Endothelial cell of umbilical vein (primary cell): ENCODE results near the gene LEP. TPM values are rescaled to one million over a fixed set of nuclear protein-coding genes. Genes with fewer than 3 reads are reported as not detected.

ENCODE experiments used
- BruUV-seq: library from RNA; stranded (reverse); fragments of 400-500 nt; replicated peaks from 2 replicates; lab custom pipeline; 2021; lab: Mats Ljungman, UMichigan
- CTCF ChIA-PET: fragments of 300-600, 350-600 bp; sonication (Branson Sonifier 250); formaldehyde crosslinking; loops from one replicate; lab custom pipeline; 2021; ENCODE audit warnings: antibody characterized with exemption, inconsistent platforms; lab: Charles Lee
- POLR2A ChIA-PET: fragments of 300-600, 350-600 bp; sonication (Branson Sonifier 250); formaldehyde crosslinking; loops from one replicate; lab custom pipeline; 2021; ENCODE audit warnings: antibody characterized with exemption, inconsistent platforms; lab: Charles Lee
- DNase-seq: peaks from one replicate; pipeline ENCODE4 v3.0.0-alpha.2; 2011; ENCODE audit warnings: low read depth, low spot score
- FAIRE-seq: peaks from 2 replicates; lab custom pipeline; 2011; peaks lifted over from hg19 to GRCh38; lab: Jason Lieb, UNC
- H2AFZ ChIP-seq: 2 replicates; pipeline ENCODE4 v1.6.0; 2012; ENCODE audit warnings: low read depth, low read length, control low read depth, inconsistent platforms
- H3K27ac ChIP-seq: 2 replicates; pipeline ENCODE4 v1.5.1; 2011; ENCODE audit warnings: low read depth, mild to moderate bottlenecking, control low read depth, low read length, moderate library complexity; ENCODE audit not compliant: insufficient read depth
- H3K27me3 ChIP-seq, 2 experiments: 2 replicates each; pipeline versions ENCODE4 v1.6.0 to v1.6.1; 2011; ENCODE audit warnings: low read length in 2 of 2, mixed read lengths in 1 of 2; ENCODE audit not compliant: control insufficient read depth in 2 of 2, insufficient read depth in 2 of 2
- H3K36me3 ChIP-seq, 2 experiments: 2 replicates in 1 of 2; 3 replicates in 1 of 2; pipeline ENCODE4 v1.5.1; 2011; ENCODE audit warnings: low read length in 2 of 2, mild to moderate bottlenecking in 1 of 2, moderate library complexity in 1 of 2; ENCODE audit not compliant: control insufficient read depth in 2 of 2, insufficient read depth in 2 of 2; ENCODE audit errors: extremely low read depth in 1 of 2
- H3K4me1 ChIP-seq: 3 replicates; pipeline ENCODE4 v1.5.1; 2011; ENCODE audit warnings: mild to moderate bottlenecking, low read length; ENCODE audit not compliant: control insufficient read depth, insufficient read depth; ENCODE audit errors: extremely low read depth
- H3K4me2 ChIP-seq: 2 replicates; pipeline ENCODE4 v1.6.1; 2011; ENCODE audit warnings: low read length, control low read depth, mixed read lengths; ENCODE audit not compliant: insufficient read depth
- H3K4me3 ChIP-seq, 3 experiments: fragments of 200-600 bp in 1 of 3; sonication (generic), shearing (Covaris generic) in 1 of 3; replicated peaks in 1 of 3; 2 replicates each; pipeline ENCODE4 v1.5.1; 2011 to 2016; ENCODE audit warnings: control low read depth in 3 of 3, low read length in 3 of 3, mild to moderate bottlenecking in 2 of 3, inconsistent platforms in 1 of 3, low read depth in 1 of 3, moderate library complexity in 1 of 3; ENCODE audit not compliant: insufficient read depth in 1 of 3
- H3K79me2 ChIP-seq: 2 replicates; pipeline ENCODE4 v1.6.0; 2012; ENCODE audit warnings: low read length, inconsistent platforms; ENCODE audit not compliant: control insufficient read depth, insufficient read depth
- H3K9ac ChIP-seq: replicated peaks from 2 replicates; pipeline ENCODE3; 2011; ENCODE audit warnings: low read length, control low read depth; ENCODE audit not compliant: insufficient read depth; ENCODE audit errors: extremely low read depth
- H3K9me1 ChIP-seq: replicated peaks from 3 replicates; pipeline ENCODE4 v1.6.0; 2011; ENCODE audit warnings: mild to moderate bottlenecking, low read length; ENCODE audit not compliant: control insufficient read depth, insufficient read depth; ENCODE audit errors: extremely low read depth
- H3K9me3 ChIP-seq: replicated peaks from 2 replicates; pipeline ENCODE4 v1.5.1; 2012; ENCODE audit warnings: low read length, inconsistent platforms; ENCODE audit not compliant: control insufficient read depth, insufficient read depth
- H4K20me1 ChIP-seq: replicated peaks from 2 replicates; pipeline ENCODE3; 2011; ENCODE audit warnings: mild to moderate bottlenecking, low read length; ENCODE audit not compliant: control insufficient read depth, insufficient read depth; ENCODE audit errors: extremely low read depth
- EZH2 ChIP-seq: IDR thresholded peaks from 2 replicates; pipeline ENCODE4 v1.6.1; 2012; ENCODE audit warnings: borderline replicate concordance, low read depth, mild to moderate bottlenecking, moderate library complexity, low read length, inconsistent platforms; ENCODE audit not compliant: severe bottlenecking
- FOS ChIP-seq: IDR thresholded peaks from 2 replicates; pipeline ENCODE4 v1.6.1; 2011; ENCODE audit warnings: mild to moderate bottlenecking, low read length, moderate library complexity, borderline replicate concordance; ENCODE audit not compliant: insufficient read depth
- GATA2 ChIP-seq: IDR thresholded peaks from 2 replicates; pipeline ENCODE4 v1.7.0; 2011; ENCODE audit warnings: low read depth, mild to moderate bottlenecking, moderate library complexity, mixed read lengths, low read length; ENCODE audit not compliant: insufficient read length, insufficient read depth
- JUN ChIP-seq: IDR thresholded peaks from 2 replicates; pipeline ENCODE4 v1.6.1; 2011; ENCODE audit warnings: borderline replicate concordance, low read depth; ENCODE audit not compliant: insufficient read length, insufficient read depth
- MAX ChIP-seq: IDR thresholded peaks from 2 replicates; pipeline ENCODE4 v1.6.1; 2011; ENCODE audit not compliant: insufficient read depth, insufficient read length
- MYC ChIP-seq: IDR thresholded peaks from one replicate; pipeline ENCODE4 v1.6.1; 2011; ENCODE audit warnings: mild to moderate bottlenecking, low read depth, low read length
- POLR2A ChIP-seq: IDR thresholded peaks from 2 replicates; pipeline ENCODE4 v1.6.1; 2012; ENCODE audit warnings: low read depth, mild to moderate bottlenecking, control low read depth, low read length
- POLR2AphosphoS5 ChIP-seq: IDR thresholded peaks from 2 replicates; pipeline ENCODE4 v1.6.1; 2012; ENCODE audit warnings: low read depth, mild to moderate bottlenecking, control low read depth, low read length, moderate library complexity; ENCODE audit not compliant: insufficient read depth
- dilution Hi-C: fragments of 300-500 bp; cut with MboI; formaldehyde crosslinking; loops from one replicate; pipeline ENCODE4 v1.15.0; 2019; ENCODE audit warnings: low sequenced_read_pairs; ENCODE audit not compliant: extremely low pct_ligation_motif_present
- intact Hi-C: fragments of 100-400 bp; cut with micrococcal nuclease; formaldehyde crosslinking; loops from one replicate; pipeline ENCODE4 v1.10.0; 2022
- polyA plus RNA-seq, 4 experiments: library from polyadenylated mRNA; depleted of rRNA in 3 of 4; stranded (reverse) in 3 of 4; unstranded in 1 of 4; fragments of >200 nt; gene quantifications; 2 replicates each; pipeline versions ENCODE4 v1.2.1 to v1.2.3, GENCODE V29; 2011 to 2012; ENCODE audit warnings: missing spikeins in 1 of 4
- total RNA-seq: library from RNA; stranded (reverse); gene quantifications from 2 replicates; pipeline ENCODE4 v1.2.3, GENCODE V29; 2021
- TF ChIP-seq, protein P1 (sequence below), 2 donors: IDR thresholded peaks; 1 replicate in 1 of 2; 2 replicates in 1 of 2; pipeline ENCODE4 v1.5.1; 2011; ENCODE audit warnings: low read length in 2 of 2, mild to moderate bottlenecking in 2 of 2, moderate library complexity in 2 of 2, control low read depth in 1 of 2, inconsistent platforms in 1 of 2, low read depth in 1 of 2; ENCODE audit not compliant: insufficient read depth in 1 of 2; ENCODE audit errors: extremely low read depth in 1 of 2

Gene LEP
- total and polyA plus RNA-seq, 2 donors (not counting 3 experiments of a cell fraction or from before 2014, with no cell fraction given), result not detected

GRCh38 chr7:128259131-128260061 is 18.3 kb downstream of the LEP start:
- Histone ChIP-seq H3K27ac (no peak overlapping the region), H3K36me3 (no peaks in the 10 kb centered on the region), H4K20me1 (no peaks in the 10 kb centered on the region), H3K9me3 (no peaks in the 10 kb centered on the region), H3K4me3 (no peak overlapping the region), H3K4me2 (no peak overlapping the region), H3K27me3 (peaks cover 6 to 7% of the 10 kb centered on the region in 2 experiments), H3K9ac (no peak overlapping the region), H3K4me1 (no peaks in the 10 kb centered on the region), H3K9me1 (no peaks in the 10 kb centered on the region), H3K79me2 (no peaks in the 10 kb centered on the region), H2AFZ (no peak overlapping the region)
- ChIA-PET POLR2A (no interaction called here), CTCF (interaction anchor here (0.6 to 1.3 kb wide), 2 partner anchors 12 to 32 kb away, joined by 3 to 4 read pairs; no protein-coding TSS in a partner anchor)
- intact Hi-C loops, result no loop called here
- no TSS peak for BruUV-seq
- FAIRE-seq (no peak), DNase-seq (no peak)
- dilution Hi-C loops, result no loop called here
- TF ChIP-seq EZH2, result no peak

DNA sequence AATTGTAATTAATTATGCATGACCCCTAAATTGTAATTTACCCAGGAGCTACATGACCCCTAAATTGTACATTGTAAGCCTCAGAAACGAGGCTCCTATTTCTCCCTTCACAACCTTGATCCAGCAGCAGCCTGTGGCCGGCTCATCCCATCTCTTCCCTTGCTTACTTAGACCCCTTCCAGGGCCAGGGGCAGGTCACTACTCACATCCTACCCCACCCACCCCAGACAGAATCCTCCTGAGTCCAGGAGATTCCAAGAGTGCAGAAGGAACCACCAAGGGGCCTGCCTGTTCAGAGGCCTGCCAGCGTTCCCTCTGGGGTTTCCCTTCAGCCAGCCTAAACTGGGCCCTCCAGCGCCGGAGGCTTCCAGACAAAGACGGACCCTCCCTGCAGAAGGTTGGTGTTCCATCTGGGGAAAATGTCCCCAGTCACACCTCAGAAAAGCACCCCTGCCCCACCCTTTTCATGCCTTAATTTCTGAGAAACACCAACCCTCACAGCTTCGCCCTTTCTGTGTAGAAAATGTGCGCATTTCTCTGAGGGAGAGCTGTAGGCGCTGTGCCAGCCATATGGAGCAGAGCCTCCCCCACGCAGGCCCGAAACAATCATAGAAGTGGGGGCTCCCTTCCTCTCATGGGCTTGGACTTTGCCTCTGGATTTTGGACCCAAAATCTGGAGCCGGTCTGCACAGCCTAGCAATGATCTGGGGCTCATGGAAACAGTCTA is 19.2 kb downstream of the LEP start:
- CTCF ChIA-PET, result no interaction called here
- dilution Hi-C loops, result no loop called here
- POLR2A ChIA-PET, result no interaction called here

More for the DNA sequence above, 19.2 kb downstream of the LEP start:
- Histone ChIP-seq H3K9me3 (no peaks in the 10 kb centered on the region), H2AFZ (no peak overlapping the region), H3K27ac (no peak overlapping the region), H3K4me3 (no peak overlapping the region), H3K79me2 (no peaks in the 10 kb centered on the region), H3K4me2 (no peak overlapping the region), H4K20me1 (no peaks in the 10 kb centered on the region), H3K4me1 (no peaks in the 10 kb centered on the region), H3K9me1 (no peaks in the 10 kb centered on the region), H3K9ac (no peak overlapping the region), H3K36me3 (no peaks in the 10 kb centered on the region), H3K27me3 (peaks cover 7% of the 10 kb centered on the region in 2 experiments)
- no TSS peak for BruUV-seq
- TF ChIP-seq JUN (no peak), MYC (no peak), POLR2AphosphoS5 (no peak), EZH2 (no peak), FOS (no peak), MAX (no peak), POLR2A (no peak), GATA2 (no peak)
- TF ChIP-seq, protein P1, sequence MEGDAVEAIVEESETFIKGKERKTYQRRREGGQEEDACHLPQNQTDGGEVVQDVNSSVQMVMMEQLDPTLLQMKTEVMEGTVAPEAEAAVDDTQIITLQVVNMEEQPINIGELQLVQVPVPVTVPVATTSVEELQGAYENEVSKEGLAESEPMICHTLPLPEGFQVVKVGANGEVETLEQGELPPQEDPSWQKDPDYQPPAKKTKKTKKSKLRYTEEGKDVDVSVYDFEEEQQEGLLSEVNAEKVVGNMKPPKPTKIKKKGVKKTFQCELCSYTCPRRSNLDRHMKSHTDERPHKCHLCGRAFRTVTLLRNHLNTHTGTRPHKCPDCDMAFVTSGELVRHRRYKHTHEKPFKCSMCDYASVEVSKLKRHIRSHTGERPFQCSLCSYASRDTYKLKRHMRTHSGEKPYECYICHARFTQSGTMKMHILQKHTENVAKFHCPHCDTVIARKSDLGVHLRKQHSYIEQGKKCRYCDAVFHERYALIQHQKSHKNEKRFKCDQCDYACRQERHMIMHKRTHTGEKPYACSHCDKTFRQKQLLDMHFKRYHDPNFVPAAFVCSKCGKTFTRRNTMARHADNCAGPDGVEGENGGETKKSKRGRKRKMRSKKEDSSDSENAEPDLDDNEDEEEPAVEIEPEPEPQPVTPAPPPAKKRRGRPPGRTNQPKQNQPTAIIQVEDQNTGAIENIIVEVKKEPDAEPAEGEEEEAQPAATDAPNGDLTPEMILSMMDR (IDR thresholded peaks at IDR 0.05; ENCODE audit: extremely low read depth in 1 of 2, insufficient read depth in 1 of 2, low read depth in 1 of 2, low read length in 2 of 2), result no peak
- DNase-seq (no peak), FAIRE-seq (no peak)
- intact Hi-C loops, result no loop called here
